CD14-positive monocyte (primary cell): Measurements from ENCODE around the gene FBXO48. TPM values are rescaled to one million over a fixed set of nuclear protein-coding genes. Genes with fewer than 3 reads are reported as not detected.

Source experiments
- DNase-seq, 3 donors: peaks; one replicate each; pipeline ENCODE4 v3.0.0-alpha.2; 2011 to 2022
- H2AFZ ChIP-seq: 2 replicates; pipeline ENCODE4 v1.6.0; 2012; ENCODE audit warnings: mild to moderate bottlenecking, low read depth, low read length, inconsistent platforms; ENCODE audit not compliant: insufficient read depth, poor library complexity, severe bottlenecking
- H3K27ac ChIP-seq, 2 donors: 1 replicate in 1 of 2; 2 replicates in 1 of 2; pipeline ENCODE4 v1.5.1; 2012 to 2013; ENCODE audit warnings: low read length in 2 of 2, control low read depth in 1 of 2, inconsistent platforms in 1 of 2, low read depth in 1 of 2, mild to moderate bottlenecking in 1 of 2
- H3K27me3 ChIP-seq, 2 donors: one replicate each; pipeline versions ENCODE4 v1.6.0 to v1.6.1; 2011 to 2013; ENCODE audit warnings: low read length in 2 of 2; ENCODE audit not compliant: control insufficient read depth in 2 of 2, insufficient read depth in 2 of 2
- H3K36me3 ChIP-seq, 2 donors: replicated peaks in 1 of 2; 1 replicate in 1 of 2; 2 replicates in 1 of 2; pipeline versions ENCODE4 v1.5.1 to v1.6.1; 2012 to 2013; ENCODE audit warnings: low read length in 2 of 2, control low read depth in 1 of 2, inconsistent platforms in 1 of 2, mild to moderate bottlenecking in 1 of 2; ENCODE audit not compliant: insufficient read depth in 2 of 2, control insufficient read depth in 1 of 2
- H3K4me1 ChIP-seq, 2 donors: 1 replicate in 1 of 2; 2 replicates in 1 of 2; pipeline versions ENCODE4 v1.5.1 to v1.6.1; 2012 to 2013; ENCODE audit warnings: low read length in 2 of 2, control low read depth in 1 of 2, inconsistent platforms in 1 of 2, mild to moderate bottlenecking in 1 of 2, moderate library complexity in 1 of 2; ENCODE audit not compliant: insufficient read depth in 2 of 2, control insufficient read depth in 1 of 2
- H3K4me2 ChIP-seq: replicated peaks from 2 replicates; pipeline ENCODE3; 2012; ENCODE audit warnings: low read length, moderate library complexity, mild to moderate bottlenecking; ENCODE audit not compliant: poor library complexity, severe bottlenecking; ENCODE audit errors: extremely low read depth
- H3K4me3 ChIP-seq, 3 experiments: fragments of 200-600 bp in 1 of 3; sonication (generic) in 1 of 3; replicated peaks in 1 of 3; 1 replicate in 2 of 3; 2 replicates in 1 of 3; pipeline ENCODE4 v1.5.1; 2011 to 2013; ENCODE audit warnings: low read length in 3 of 3, mild to moderate bottlenecking in 3 of 3, control low read depth in 2 of 3, low read depth in 2 of 3, inconsistent platforms in 1 of 3, moderate library complexity in 1 of 3
- H3K79me2 ChIP-seq: 2 replicates; pipeline ENCODE4 v1.6.0; 2012; ENCODE audit warnings: mild to moderate bottlenecking, control low read depth, inconsistent platforms, low read length, moderate library complexity; ENCODE audit not compliant: insufficient read depth
- H3K9ac ChIP-seq: 2 replicates; pipeline ENCODE4 v1.6.0; 2017; ENCODE audit warnings: low read length, mild to moderate bottlenecking; ENCODE audit not compliant: insufficient read depth, poor library complexity, severe bottlenecking
- H3K9me3 ChIP-seq, 2 donors: replicated peaks in 1 of 2; 1 replicate in 1 of 2; 2 replicates in 1 of 2; pipeline versions ENCODE4 v1.5.1 to v1.6.1; 2012 to 2013; ENCODE audit warnings: low read length in 2 of 2, control low read depth in 1 of 2; ENCODE audit not compliant: control insufficient read depth in 1 of 2, insufficient read depth in 1 of 2
- H4K20me1 ChIP-seq: 2 replicates; pipeline ENCODE4 v1.6.0; 2012; ENCODE audit warnings: mild to moderate bottlenecking, low read length, control low read depth, moderate library complexity; ENCODE audit not compliant: insufficient read depth
- H3K27ac Mint-ChIP-seq, 7 donors: one replicate each; pipeline ENCODE4 v1.8.0; 2020; ENCODE audit warnings: mild to moderate bottlenecking in 7 of 7, mixed read lengths in 7 of 7, moderate library complexity in 6 of 7, inconsistent platforms in 2 of 7
- H3K27me3 Mint-ChIP-seq, 3 donors: one replicate each; pipeline ENCODE4 v1.8.0; 2021 to 2022; ENCODE audit warnings: low read depth in 3 of 3, mild to moderate bottlenecking in 3 of 3, mixed read lengths in 3 of 3, moderate library complexity in 3 of 3, inconsistent platforms in 1 of 3
- H3K36me3 Mint-ChIP-seq, 2 donors: one replicate each; pipeline ENCODE4 v1.8.0; 2020; ENCODE audit warnings: mixed read lengths in 2 of 2, inconsistent platforms in 1 of 2, mild to moderate bottlenecking in 1 of 2
- H3K4me1 Mint-ChIP-seq: one replicate; pipeline ENCODE4 v1.8.0; 2020; ENCODE audit warnings: mild to moderate bottlenecking, mixed read lengths
- H3K4me3 Mint-ChIP-seq, 2 donors: one replicate each; pipeline ENCODE4 v1.8.0; 2020; ENCODE audit warnings: mild to moderate bottlenecking in 2 of 2, mixed read lengths in 2 of 2, moderate library complexity in 1 of 2
- H3K9me3 Mint-ChIP-seq, 7 donors: one replicate each; pipeline ENCODE4 v1.8.0; 2020 to 2022; ENCODE audit warnings: mixed read lengths in 7 of 7, mild to moderate bottlenecking in 6 of 7, moderate library complexity in 6 of 7, inconsistent platforms in 2 of 7
- WGBS: methylation state at CpG from one replicate; pipeline ENCODE4 v1.1.5; 2013; ENCODE audit warnings: missing lambda C conversion rate; ENCODE audit not compliant: insufficient coverage; 5-methylcytosine and 5-hydroxymethylcytosine counted together
- intact Hi-C, 2 donors: fragments of 100-400 bp; cut with micrococcal nuclease; formaldehyde crosslinking; loops; one replicate each; pipeline versions ENCODE4 v1.15.0 to v1.15.1; 2023
- polyA plus RNA-seq, 3 donors: library from polyadenylated mRNA; depleted of rRNA in 1 of 3; unstranded in 2 of 3; stranded (reverse) in 1 of 3; fragments of 300-500 nt in 2 of 3; fragments of >200 nt in 1 of 3; fragmentation: Illumina TruSeq in 2 of 3; gene quantifications; 1 replicate in 2 of 3; 2 replicates in 1 of 3; pipeline ENCODE4 v1.2.3, GENCODE V29; 2012 to 2021
- TF ChIP-seq, protein P1 (sequence below): fragments of 200-600 bp; IDR thresholded peaks from one replicate; pipeline ENCODE4 v1.8.0; 2022; ENCODE audit warnings: antibody characterized with exemption, mild to moderate bottlenecking

FBXO48 gene
- polyA plus RNA-seq, 3 donors, result 0.08 to 0.85 (median 0.31) TPM

DNA sequence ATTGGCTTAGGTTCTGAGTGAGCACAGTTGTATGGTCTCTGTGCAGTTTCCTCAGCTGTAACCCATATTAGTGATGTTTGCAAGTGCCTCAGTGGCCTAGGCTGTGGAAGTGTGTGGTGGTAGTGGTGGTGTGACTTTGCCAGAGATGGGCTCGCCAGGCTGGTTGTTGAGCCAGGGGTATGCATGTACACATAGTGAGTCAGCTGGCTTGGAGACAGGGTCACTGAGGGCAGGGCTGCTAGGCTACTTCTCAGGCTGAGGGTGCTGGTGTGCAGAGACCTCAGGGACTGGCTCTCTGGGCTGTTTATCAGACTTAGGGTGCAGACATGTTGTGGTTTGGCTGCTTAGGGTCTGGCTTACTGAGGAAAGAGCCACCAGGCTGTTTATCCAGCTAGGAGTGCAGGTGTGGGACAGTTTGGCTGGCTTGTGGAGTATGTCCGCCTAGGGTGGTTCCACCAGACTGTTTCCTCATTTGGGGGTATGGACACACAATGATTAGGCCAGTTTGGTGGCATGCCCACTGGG, 15.3 kb upstream of the FBXO48 start:
- Histone ChIP-seq H3K79me2 (no peaks in the 10 kb centered on the region), H3K4me2 (no peak overlapping the region), H3K4me3 (no peak overlapping the region), H3K36me3 (no peaks in the 10 kb centered on the region), H3K4me1 (no peaks in the 10 kb centered on the region), H2AFZ (no peak overlapping the region), H3K27me3 (no peaks in the 10 kb centered on the region), H3K27ac (no peak overlapping the region), H3K9me3 (no peaks in the 10 kb centered on the region), H4K20me1 (no peaks in the 10 kb centered on the region), H3K9ac (no peak overlapping the region)
- 76% methylated on average over 2 of the region's 2 CpGs for WGBS
- peaks cover 0 to 1% (median 0%) of the 10 kb centered on the region in 3 donors for H3K27me3 Mint-ChIP-seq
- H3K27ac Mint-ChIP-seq, result no peak overlapping the region
- intact Hi-C loops, result no loop called here
- TF ChIP-seq, protein P1, sequence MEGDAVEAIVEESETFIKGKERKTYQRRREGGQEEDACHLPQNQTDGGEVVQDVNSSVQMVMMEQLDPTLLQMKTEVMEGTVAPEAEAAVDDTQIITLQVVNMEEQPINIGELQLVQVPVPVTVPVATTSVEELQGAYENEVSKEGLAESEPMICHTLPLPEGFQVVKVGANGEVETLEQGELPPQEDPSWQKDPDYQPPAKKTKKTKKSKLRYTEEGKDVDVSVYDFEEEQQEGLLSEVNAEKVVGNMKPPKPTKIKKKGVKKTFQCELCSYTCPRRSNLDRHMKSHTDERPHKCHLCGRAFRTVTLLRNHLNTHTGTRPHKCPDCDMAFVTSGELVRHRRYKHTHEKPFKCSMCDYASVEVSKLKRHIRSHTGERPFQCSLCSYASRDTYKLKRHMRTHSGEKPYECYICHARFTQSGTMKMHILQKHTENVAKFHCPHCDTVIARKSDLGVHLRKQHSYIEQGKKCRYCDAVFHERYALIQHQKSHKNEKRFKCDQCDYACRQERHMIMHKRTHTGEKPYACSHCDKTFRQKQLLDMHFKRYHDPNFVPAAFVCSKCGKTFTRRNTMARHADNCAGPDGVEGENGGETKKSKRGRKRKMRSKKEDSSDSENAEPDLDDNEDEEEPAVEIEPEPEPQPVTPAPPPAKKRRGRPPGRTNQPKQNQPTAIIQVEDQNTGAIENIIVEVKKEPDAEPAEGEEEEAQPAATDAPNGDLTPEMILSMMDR, result no peak
- peaks cover 0 to 3% (median 0%) of the 10 kb centered on the region in 7 donors for H3K9me3 Mint-ChIP-seq
- H3K36me3 Mint-ChIP-seq, result peaks cover 3 to 4% of the 10 kb centered on the region in 2 donors
- H3K4me1 Mint-ChIP-seq, result peaks cover 8% of the 10 kb centered on the region
- no peak for DNase-seq
- H3K4me3 Mint-ChIP-seq, result no peak overlapping the region

DNA sequence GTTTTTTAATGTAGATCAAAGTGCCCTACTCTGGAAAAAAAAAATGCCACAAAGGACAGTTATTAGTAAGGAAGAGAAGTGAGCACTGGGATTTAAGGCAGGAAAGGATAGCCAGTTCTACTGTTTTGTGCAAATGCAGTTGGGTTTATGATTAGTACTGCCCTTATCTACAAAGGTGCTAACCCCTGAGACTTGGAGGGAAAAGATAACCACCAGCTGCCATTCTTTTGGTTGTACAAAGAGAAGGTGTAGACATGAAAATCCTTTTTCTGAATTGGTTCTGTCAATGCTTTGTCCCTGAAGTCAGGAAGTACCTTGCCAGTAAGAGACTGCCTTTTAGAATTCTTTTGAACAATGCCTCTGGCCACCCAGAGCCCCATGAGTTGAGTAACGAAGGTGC, 11.6 kb upstream of the FBXO48 start:
- Mint-ChIP-seq H3K36me3 (peaks cover 4 to 5% of the 10 kb centered on the region in 2 donors), H3K27ac (no peak overlapping the region), H3K4me3 (no peak overlapping the region), H3K9me3 (peaks cover 0 to 4% (median 0%) of the 10 kb centered on the region in 7 donors), H3K4me1 (peaks cover 8% of the 10 kb centered on the region), H3K27me3 (peaks cover 0 to 3% (median 1%) of the 10 kb centered on the region in 3 donors)
- no CpG with 5 or more reads among the region's 1 CpG for WGBS
- H3K27me3 ChIP-seq, result no peaks in the 10 kb centered on the region
- H3K79me2 ChIP-seq, result no peaks in the 10 kb centered on the region
- no peak overlapping the region for H3K27ac ChIP-seq
- H2AFZ ChIP-seq, result no peak overlapping the region
- no peaks in the 10 kb centered on the region for H3K9me3 ChIP-seq
- DNase-seq, result no peak
- H3K9ac ChIP-seq, result no peak overlapping the region
- no peak overlapping the region for H3K4me3 ChIP-seq
- TF ChIP-seq, protein P1, result no peak
- H3K4me2 ChIP-seq, result no peak overlapping the region
- intact Hi-C loops, result loop anchor here in 1 of 2 donors (10.0 kb wide), 2 partner anchors 106 to 436 kb away; no protein-coding TSS in a partner anchor
- H4K20me1 ChIP-seq, result no peaks in the 10 kb centered on the region
- no peaks in the 10 kb centered on the region for H3K4me1 ChIP-seq
- no peaks in the 10 kb centered on the region for H3K36me3 ChIP-seq
